Parietal lobe (tissue), 2 donors: ENCODE measurements around the gene PANK3. TPM values are rescaled to one million over a fixed set of nuclear protein-coding genes. Genes with fewer than 3 reads are reported as not detected.

Source experiments
- small RNA-seq: library from RNA; depleted of rRNA; stranded (forward); fragments of <200 nt; gene quantifications from one replicate; pipeline ENCODE3, GENCODE V24; 2014; ENCODE audit warnings: low replicate concordance
- total RNA-seq: library from RNA; depleted of rRNA; stranded (reverse); fragments of >200 nt; gene quantifications from one replicate; pipeline ENCODE4 v1.2.3, GENCODE V29; 2014

PANK3 gene
- total RNA-seq = 242 TPM

DNA sequence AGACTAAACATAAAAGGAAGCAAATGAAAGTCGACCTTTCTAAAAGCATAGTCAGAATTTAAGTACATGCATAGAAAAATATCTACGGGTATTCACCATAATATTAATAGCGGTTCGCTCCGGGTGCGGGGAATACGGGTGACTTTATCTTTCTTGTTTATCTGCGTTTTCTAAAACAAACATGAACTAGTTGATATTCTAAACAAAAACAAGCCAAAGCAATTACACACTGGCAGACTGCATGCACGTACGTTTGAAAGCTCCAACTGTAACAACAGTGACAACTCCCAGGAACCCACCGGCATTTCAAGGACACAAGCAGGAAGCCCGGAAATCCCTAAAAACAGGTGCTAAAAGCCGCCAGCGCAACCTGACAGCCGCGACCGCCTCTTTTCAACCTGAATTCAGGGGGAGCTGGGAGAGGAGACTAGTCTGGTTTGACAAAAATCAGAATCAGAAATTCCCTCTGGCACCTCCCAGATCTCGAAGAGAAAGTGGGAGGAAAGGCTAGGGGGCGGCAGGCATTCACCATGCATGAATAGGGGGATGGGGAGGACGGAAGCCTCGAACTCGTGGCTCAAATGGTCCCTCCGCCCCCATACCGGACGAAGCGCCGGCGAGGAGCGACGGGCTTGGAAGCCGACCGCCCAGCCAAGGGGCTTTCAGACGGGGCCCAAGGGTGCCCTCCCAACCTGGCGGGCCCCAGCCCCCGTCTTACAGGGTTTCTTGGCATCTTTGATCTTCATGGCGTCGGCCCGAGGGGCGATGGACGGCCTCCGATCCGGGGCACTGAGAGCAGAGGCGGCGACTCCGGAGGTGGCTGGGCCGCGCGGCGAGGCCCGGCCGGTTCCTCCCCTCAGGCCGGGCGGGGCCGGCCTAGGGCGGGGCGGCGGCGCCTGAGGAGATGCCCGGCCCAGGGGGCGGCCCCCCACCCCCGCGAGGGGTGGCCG, at the start of gene PANK3:
PANK3 (minus strand) TSS at position 831 of the 950 bp plus-strand sequence; CDS start at position 746, 85 bp downstream.

DNA sequence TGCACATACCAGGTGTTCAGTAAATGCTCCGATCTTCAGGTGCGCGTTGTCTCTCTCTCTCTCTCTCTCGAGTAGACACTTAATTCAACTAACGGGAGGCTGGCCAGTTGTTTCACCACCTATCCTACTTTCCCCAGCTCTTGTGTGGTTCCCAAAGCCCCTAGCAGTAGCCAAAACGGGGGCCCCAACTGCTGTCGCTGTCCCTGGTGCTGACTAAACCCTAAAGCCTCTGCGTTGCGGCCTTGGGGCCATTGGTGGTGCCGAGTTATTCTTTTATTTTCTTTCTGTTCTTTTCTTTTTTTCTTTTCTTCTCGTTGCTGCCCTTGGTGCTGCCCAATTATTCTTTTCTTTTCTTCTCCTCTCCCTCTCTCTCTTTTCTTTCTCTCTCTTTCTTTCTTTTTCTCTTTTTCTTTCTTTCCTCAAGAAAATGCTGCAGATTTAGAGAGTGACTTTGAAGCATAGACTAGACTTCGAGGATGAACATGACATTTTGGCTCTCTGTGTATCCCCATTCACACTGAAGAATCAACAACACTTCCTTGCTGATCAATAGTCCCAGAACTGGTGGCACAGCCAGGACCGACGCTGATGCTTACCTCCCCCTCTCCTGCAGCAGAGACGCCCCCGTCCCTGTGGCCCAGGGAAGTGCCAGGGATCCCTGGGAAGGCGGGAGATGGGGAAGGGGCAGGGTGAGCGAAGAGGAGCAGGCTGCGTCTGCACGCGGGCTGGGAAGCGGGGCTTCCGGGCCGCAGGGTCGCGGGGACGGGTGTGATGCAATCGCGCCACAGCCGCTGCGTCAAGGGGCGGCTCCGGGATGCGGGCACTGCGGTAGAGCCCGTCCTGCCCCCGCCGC, 50.4 kb downstream of the PANK3 start, which contains the start of gene FBLL1:
FBLL1 (plus strand) TSS at position 785 of the 853 bp plus-strand sequence. CDS start 200 bp downstream, outside the sequence.

Small RNAs within 50 kb of the gene (small RNA-seq; reads per million reads assigned to genes)
- gene MIR103A1 = 2.0 reads per million, percentile 80 among the genes with 10 or more reads in this experiment

Other genes starting within 250 kb of the PANK3 start
- gene RARS1, start 92.9 kb downstream of the PANK3 start, total RNA-seq = 128 TPM
- 37.6 TPM for gene FBLL1, start 50.1 kb downstream of the PANK3 start, total RNA-seq